ENCODE data around the gene SSBP3.

SSBP3 gene

DNA sequence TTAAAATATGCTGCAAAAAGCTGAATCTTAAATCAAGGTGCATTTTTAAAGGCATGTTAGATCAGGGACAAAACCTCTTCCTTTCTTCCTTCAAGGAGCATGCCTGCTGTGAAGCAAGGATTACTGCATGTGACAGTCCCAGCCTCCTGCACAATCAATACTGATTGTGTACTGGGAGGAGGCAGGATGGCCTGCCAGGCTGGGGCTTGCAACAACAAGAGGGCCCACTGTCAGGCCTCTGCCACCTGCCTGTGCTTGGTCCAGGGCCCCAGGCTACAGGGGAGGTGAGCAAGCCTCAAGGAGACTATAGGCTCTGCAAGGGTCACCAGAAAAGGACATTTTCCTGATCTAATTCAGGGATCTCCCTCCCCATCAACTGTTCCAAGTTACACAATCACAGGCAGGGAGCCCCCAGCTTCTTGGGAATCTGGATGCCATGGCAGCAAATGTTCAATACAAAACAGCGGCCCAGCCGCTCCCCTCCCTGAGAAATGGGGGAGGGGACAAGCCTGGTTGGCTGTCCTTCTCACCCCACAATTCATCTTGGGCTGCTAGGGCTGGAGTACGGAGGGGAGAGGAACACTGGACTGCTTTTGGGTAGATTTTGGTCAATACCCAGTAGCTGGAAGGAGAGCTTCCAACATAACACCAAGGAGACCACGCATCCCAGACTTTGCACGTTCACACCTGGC is 76.7 kb downstream of the SSBP3 start:
- DNase-seq (ENCODE audit: low read depth in 2 of 2) = no peak

DNA sequence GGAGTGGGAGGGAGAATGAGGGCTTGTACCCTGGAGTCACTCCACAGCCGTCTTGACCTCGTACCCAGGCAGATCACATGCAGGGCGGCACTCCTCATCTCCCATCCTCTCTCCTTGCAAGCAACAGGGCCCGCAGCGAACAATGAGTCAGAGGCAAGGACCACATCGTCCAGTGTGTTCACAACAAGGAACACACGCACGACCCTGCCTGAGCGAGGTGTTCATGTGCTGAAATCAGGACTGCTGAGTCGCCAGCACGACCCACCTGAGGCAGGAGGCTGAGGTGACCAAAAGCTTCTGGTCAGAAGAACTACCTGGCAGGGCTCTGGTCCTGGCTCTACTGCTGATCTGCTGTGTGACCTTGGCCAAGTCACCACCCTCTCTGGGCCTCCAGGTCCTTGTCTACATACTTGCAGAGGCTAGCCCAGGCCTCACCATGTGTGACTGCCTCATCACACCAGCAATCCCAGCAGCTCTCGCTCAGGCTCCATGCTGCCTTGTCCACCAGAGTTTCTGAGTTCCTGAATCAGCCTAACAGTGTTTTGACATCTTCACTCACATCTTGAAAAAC is 78.0 kb downstream of the SSBP3 start:
- no peak for DNase-seq (ENCODE audit: low read depth in 2 of 2)

DNA sequence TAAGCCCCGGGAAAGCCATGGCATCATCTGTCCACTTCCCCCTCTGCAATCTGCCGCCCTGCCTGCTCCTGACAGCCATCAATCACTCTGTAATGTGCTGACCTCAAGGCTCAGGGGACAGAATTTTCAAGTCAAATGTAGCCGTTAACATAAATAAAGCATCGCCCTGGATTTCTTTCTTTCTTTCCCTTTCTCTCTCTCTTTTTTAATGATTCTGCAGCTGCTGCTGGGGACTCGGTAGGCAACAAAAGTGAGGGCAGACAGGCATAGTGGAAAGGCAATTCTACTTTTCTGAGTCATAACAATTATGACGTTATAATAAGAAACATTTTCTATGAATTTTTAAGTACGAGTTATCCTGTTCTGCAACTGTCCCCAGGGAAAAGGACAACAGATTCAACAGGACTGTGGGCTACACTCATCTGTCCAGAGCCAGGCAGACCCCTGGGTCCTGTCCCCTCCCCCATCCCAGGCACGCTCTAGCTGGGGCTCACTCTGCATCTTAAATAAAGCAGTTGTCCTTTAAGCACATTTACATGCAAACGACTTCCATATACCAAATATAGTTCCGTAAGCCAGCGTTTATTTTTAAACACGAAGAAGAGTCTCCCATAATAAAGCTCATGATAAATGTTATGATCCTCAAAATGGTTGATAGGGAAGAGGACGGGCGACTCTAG is 78.7 kb downstream of the SSBP3 start:
- DNase-seq (ENCODE audit: low read depth in 2 of 2) = no peak

DNA sequence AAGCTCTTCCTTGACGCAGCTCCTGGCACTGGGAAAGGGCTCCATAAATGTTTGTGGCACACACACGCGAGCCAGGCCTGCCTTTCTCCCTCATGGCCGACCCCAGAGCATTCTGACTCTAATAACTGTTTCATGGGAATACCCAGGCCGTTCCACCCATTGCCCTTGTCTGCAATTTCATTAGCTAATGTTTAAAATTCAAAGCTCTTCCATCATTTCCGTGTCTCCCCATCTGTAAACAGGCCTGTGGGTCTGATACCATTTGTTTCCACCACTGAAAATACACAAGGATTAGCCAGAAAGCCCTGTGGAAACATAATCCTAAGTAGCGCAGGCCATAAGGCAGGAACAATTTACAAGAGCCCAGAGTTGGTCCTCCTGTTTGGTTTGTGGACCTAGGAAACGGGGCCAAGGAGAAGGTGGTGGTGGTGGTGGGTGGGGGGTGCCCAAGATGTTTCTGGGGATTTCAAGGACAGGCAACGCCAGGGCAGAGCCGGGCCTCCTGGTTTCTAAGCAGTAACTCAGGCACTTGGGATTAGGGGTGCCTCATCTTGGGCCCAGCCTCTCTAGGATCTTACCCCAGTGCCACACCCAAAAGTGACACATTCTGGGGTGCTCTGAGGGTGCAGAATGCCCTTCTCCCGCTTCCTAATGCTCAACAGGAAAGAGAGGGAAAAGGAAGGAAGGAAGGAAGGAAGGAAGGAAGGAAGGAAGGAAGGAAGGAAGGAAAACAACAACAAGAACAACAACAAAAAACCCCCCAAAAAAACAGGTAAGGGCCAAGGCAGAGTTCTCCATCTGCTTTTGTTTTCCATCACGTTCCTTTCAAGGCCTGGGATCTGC is 79.4 kb downstream of the SSBP3 start:
- DNase-seq (ENCODE audit: low read depth in 2 of 2) = no peak

DNA sequence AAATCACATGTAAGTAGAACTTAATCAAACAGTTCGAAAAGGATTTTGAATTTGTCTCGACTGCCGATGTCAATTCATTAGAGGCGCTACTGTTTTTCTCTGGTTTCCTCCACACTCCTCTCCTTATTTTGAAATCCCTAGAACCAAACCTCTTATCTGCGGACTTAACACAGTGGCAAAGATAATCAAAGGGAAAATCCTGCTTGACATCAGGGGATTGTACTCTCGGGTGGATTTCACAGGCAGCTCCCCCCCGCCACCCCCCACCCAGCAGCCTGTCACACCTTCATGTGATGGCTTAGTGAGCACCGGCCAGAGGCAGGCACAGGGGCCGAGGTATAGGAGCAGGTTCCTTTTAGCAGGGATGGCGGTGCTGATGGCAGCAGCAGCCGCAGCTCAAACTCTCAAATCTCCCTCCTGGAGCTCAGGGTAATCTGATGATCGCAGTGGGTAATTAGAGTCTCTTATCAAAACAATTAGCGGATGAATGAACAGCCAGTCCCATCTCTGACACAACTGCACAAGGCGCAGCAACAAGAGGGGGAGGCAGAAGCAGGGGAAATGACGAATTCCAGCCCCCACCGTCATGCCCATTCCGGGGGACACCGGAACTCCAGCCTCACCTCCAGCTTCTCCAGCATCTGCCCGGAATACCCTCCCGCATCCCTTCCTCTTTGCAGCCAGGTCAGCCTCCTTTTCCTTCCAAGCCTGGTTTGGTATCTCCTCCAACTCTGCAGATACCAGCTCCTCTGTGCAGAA is 80.3 kb downstream of the SSBP3 start:
- no peak for DNase-seq (ENCODE audit: low read depth in 2 of 2)

DNA sequence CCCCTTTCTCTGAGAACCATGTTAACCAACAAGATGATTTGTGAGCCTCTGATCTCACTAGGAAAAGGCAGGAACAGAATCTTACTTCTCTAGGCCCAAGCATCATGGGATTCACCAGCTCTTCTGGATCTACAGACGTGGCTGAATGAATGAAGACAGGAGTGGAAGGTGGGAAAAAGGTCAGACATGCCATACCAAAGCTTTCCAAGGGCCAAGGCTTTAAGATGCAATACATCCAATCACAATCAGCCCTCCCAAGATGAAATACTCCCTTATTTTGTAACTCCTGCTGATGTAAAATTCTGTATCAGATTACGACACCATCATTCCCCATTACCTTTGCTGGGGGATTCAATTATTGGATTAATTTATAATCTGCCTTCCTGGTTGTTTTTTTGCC is 80.9 kb downstream of the SSBP3 start:
- DNase-seq (ENCODE audit: low read depth in 2 of 2) = no peak

DNA sequence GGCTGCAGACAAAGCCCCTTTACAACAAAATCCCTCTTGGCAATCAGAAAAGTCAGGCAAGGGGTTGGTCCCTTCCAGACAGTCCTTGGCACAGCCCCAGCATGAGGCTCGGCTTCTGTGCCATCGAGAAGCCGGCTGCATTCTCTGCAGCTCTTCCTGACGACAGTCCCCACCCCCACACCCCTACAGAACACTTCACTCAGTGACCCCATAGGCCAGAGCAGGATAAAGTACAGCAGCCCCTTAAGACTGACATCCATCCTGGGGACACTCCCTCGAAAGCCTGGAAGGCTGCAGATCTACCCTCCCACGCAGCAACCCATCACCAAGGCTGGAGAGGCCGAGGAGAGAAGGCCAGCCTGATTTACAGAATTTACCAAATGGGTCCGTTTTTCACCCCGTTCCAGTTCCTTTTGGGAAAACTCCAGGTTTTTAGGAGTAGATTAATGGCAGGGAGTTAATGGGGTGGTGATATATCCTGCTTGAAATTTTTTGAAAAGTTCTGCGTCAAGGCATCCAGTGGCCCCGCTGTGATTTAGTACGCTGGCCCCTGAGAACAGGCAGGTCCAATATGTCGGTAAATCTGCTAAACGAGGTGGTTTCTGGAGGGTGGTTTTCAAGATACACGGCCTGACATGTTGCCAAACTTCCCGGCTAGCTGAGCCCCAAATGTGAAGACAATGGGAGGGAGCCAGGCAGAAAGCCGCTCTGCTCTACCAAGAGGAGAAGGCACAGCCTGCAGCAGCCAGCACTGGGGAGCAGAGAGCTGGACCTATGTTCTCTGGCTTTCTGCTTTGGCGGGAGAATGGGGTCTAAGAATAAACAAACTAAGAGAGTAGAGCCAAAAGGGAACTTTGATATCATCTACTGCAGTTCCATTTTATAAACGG is 81.7 kb downstream of the SSBP3 start:
- no peak for DNase-seq (ENCODE audit: low read depth in 2 of 2)

DNA sequence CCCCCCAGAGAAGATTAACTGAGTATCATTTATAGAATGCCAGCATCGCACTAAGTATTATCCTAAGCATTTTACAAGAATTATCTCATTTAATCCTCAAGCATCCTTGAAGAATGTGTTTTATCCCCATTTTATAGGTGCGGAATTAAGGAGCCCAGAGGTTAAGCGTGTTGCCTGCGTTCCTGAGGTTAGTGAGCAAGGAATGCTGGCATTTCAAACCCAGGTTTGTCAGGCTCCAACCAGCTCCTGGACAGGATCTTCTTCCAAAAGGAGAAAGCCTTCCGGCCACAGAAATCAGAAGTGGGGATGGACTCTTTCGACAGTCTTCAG is 82.3 kb downstream of the SSBP3 start:
- no peak for DNase-seq (ENCODE audit: low read depth in 2 of 2)

DNA sequence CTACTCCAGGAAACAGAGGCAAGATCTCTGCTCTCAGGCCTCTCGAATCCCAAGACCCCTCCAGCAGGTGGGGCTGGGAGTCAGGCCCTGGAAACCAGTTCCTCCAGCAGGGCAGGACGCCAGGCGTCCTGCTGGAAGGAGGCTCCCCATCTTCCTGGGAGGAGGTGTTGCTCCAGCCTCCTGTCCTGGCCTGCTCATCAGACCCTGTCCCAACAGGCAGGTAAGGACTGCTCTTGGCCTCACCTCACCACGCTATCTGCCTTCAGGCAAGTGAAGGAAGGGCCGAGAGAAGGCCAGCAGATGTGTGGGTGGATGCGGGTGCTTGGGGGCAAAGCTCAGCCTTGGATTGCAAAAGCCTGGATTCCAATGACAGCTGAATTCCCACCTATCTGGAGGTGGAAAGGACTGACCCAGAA is 82.9 kb downstream of the SSBP3 start:
- DNase-seq (ENCODE audit: low read depth in 2 of 2) = no peak

DNA sequence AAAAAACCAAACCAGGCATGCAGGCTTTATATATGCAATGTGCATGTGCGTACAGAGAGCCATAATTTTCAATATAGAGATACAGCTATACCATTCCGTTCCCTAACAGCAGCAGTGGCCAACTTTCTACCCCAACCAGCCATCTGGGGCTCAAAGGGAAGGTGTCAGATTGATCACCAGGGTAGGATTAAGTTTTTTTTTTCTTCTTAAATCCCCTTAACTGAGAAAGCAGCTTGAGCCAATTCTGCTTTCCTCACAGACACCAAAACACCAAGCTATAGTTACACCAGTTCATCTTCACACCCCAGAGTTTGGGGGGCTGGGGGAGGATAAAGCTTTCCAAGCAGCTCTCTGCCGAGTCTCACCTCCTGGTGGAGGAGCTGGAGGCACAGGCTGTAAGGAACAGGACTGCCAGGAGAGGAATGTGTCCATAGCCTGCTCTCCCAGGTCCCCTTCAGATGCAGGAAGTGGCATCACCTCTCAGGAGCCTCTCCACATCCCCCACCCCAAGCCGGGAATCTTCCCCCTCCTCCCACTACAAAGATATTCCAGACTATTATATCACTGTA is 87.9 kb downstream of the SSBP3 start:
- DNase-seq (ENCODE audit: low read depth in 2 of 2) = no peak

DNA sequence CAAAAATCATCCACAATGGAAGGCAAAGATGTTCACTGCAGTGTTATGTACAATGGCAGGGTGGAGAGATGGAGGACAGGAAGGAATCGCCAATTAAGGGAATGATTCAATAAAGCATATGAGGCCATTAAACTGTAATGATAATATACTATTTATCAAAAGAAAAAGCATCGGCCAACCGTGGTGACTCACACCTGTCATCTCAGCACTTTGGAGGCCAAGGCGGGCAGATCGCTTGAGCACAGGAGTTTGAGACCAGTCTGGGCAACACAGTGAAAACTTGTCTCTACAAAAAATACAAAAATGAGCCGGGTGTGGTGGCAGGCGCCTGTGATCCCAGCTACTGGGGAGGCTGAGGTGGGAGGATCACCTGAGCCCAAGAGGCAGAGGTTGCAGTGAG is 89.1 kb downstream of the SSBP3 start:
- DNase-seq (ENCODE audit: low read depth in 2 of 2) = no peak

DNA sequence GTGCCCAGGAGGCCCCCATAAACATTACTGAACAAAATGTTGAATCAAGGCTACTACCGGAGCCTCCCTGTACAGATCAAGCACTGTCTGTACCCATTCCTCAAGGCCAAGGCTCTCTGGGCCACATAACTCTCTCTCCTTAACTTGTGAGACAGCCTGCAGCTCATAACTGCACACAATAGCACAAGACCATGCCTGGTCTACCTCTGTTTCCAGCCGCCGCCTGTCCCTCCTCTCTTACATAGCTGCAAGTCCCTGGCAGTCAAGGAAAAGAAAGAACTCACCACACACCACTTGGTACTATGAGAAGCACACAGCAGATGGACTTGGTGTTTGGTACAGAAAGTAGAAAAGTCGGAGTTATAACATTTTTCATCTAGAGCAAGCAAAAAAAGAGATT is 91.1 kb downstream of the SSBP3 start:
- no peak for DNase-seq (ENCODE audit: low read depth in 2 of 2)

DNA sequence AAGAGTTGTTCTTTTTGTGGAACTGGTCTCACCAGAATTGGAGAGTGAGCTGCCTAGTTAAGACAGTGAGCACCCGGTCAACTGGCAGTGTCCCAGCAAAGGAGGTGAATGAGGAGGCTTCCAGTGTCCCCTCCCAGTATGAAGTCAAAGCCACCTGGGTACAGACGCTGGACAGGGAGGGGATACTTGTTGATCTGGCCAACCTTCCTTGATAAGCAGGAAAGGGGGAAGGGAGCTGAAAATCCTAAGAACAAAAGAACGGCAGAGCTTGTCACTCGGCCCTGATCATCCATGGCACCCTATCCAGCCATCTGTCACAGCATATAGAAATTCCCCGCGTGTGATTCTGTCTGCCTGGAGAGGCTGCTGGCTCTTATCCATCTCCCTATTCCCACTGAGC is 91.5 kb downstream of the SSBP3 start:
- DNase-seq (ENCODE audit: low read depth in 2 of 2) = no peak

DNA sequence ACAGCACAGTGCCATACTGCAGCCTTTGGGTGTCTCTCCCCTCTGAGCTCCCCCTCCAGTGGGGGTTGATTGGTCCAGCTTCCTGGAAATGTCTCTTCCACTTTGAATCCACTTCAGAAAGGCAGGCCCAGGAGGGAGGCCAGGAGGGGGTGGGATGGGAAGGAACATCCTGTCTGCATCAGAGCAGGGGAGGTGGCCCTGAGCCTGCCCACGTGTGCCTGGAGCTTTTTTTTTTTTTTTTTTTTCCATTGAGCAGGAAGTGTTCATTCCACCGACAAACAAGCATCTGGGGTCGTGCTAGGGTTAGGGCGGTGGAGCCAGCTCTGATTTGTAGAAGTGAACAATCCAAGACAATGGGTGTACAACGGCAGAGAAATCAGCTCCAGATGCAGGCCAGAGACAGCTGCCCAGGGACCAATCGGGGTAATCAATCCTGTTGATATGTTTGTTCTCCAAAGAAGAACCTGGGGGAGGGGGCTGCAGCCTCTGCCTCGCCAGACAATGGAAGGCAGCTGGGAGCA is 93.3 kb downstream of the SSBP3 start:
- DNase-seq (ENCODE audit: low read depth in 2 of 2) = no peak

DNA sequence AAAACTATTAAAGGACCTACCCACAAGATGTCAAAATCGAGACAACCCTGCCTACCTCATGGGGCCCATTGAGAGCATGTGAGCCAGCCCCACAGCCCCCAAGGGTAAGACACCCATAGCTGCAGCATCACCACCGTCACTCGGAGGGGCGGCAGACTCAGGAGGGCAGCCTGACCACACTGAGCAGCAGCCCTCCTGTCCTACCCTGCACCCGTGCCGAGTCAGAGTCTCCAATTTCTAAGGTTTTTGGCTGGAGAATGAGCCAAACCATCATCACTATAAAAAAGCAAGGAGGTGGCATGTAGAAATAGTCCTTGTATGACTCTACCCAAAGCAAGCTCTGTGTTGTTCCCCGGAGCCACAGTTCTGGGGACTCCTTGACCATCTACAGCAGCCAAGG is 94.7 kb downstream of the SSBP3 start:
- no peak for DNase-seq (ENCODE audit: low read depth in 2 of 2)

DNA sequence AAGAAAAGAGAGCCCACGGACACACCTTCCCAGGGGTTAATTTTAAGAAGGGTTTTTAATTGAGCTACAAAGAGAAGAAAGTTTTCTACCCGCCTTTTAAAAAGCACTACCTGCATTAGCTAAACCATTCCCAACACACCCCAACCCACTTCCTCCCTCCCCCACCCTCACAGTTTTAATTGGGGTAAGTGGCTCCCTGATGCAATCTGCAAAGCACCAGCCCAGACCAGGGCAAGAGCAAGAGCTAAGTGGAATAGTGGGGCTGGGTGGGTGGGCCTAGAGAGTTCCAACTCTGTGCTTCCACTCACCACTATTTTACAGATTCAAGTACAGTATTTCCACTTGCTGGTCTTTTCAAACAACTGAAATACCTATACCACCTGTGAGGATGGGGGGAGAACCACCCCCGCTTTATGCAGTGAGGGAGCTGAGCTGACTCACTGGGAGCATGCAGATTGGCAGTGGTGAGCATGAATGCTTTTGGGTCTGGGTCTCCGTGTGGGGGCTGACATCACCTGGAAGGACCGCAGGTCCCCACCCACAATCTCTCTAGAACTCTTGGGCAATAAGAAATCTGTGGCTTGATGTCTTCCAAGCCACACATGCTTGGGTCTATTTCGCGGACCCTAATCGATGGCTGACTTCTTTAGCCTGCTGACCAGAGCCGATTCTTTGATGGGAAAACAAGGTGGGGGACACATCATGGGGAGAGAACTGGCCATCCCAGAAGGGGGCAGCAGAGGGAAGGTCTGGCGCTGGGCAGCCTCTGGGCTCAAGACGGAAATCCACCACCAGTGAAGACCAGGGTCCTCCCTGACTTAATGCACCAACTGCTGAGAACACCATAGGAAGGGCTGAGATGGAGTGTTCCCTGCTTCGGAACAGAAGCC is 95.5 kb downstream of the SSBP3 start:
- no peak for DNase-seq (ENCODE audit: low read depth in 2 of 2)

DNA sequence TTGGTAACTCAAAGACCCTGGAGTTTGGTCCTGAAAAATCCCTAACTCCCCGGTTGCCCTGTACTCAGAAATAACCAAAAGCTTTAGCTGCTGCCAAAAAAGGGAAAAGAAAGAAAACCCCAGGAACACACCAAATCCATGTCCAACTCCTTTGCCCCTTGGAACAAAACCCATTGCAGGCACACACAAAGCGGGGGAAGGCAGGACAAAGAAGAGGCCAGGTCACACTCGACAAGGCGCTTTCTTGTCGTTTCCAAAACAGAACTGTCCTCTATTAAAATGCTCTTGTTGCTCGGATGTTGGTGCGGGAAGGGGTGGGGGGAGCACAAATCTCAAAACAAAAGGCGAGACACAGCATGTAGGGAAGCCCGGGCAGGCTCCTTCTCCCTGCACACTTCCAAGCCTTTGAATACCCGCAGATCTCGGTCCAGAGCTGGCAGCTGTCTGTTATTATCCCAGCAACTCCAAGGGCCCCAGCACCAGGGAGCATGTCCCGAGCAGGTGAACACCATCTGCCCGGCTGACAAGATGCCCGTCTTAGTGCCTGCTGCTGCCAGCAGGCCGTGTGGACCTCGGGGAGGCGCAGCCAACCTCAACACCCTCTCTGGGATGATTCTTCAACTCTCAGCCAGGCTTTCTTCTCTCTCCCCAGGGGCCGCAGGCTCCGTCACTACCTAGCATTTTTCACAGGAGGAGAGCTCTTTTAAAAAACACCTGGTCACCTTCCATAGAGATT is 96.4 kb downstream of the SSBP3 start:
- DNase-seq (ENCODE audit: low read depth in 2 of 2) = no peak

DNA sequence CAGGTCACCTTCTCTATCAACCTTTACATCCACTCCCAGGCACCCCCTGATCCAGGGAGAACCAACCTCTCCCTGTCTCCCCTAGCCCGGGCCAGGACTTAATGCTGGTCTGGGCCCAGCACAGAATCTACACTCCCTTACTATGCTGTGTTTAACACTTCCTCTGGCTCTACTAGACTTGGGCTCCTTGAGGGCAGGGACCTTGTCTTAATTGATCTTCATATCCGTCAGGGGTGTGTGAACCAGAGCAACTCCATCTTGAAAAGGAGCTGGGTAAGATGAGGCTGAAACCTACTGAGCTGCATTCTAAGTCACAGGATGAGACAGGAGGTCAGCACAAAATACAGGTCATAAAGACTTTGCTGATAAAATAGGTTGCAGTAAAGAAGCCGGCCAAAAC is 98.9 kb downstream of the SSBP3 start:
- no peak for DNase-seq (ENCODE audit: low read depth in 2 of 2)

Measured in stimulated activated CD4-positive, alpha-beta T cell treated with anti-CD3 and anti-CD28 coated beads, Interleukin-15, amount 100 ng/mL, for 48 hours (primary cell).